MM.1S (cell line): Measurements from ENCODE around the gene GRK4.

Experiments used
- DNase-seq: peaks from one replicate; pipeline ENCODE4 v3.0.0-alpha.2; 2015
- H2AFZ ChIP-seq: fragments of 300-600 bp; sonication (generic); 2 replicates; pipeline ENCODE4 v1.6.0; 2016; ENCODE audit warnings: antibody characterized with exemption, low read length
- H3F3A ChIP-seq: fragments of 300-600 bp; sonication (generic); 2 replicates; pipeline ENCODE4 v1.6.1; 2016; ENCODE audit warnings: mild to moderate bottlenecking, antibody characterized with exemption, low read length, moderate library complexity, mixed read lengths; ENCODE audit not compliant: insufficient read depth
- H3K27ac ChIP-seq: fragments of 300-600 bp; sonication (generic); 2 replicates; pipeline ENCODE4 v1.5.1; 2016; ENCODE audit warnings: mild to moderate bottlenecking, low read length
- H3K27me3 ChIP-seq: fragments of 300-600 bp; sonication (generic); replicated peaks from 2 replicates; pipeline ENCODE4 v1.6.0; 2016; ENCODE audit warnings: low read length; ENCODE audit not compliant: insufficient read depth
- H3K36me3 ChIP-seq: fragments of 300-600 bp; sonication (generic); replicated peaks from 2 replicates; pipeline ENCODE4 v1.6.1; 2016; ENCODE audit warnings: mild to moderate bottlenecking, low read length, mixed read lengths; ENCODE audit not compliant: insufficient read depth
- H3K4me1 ChIP-seq: fragments of 300-600 bp; sonication (generic); 2 replicates; pipeline ENCODE4 v1.6.1; 2016; ENCODE audit warnings: low read length, mixed read lengths
- H3K4me2 ChIP-seq: fragments of 300-600 bp; sonication (generic); 2 replicates; pipeline ENCODE4 v1.6.0; 2016; ENCODE audit warnings: low read depth, low read length
- H3K4me3 ChIP-seq: fragments of 300-600 bp; sonication (generic); 2 replicates; pipeline ENCODE4 v1.5.1; 2016; ENCODE audit warnings: low read length, mixed read lengths
- H3K79me2 ChIP-seq: fragments of 300-600 bp; sonication (generic); 2 replicates; pipeline ENCODE4 v1.6.1; 2016; ENCODE audit warnings: mixed run types, low read length, mixed read lengths
- H3K9ac ChIP-seq: fragments of 300-600 bp; sonication (generic); 2 replicates; pipeline ENCODE4 v1.6.1; 2016; ENCODE audit warnings: low read length, mixed read lengths
- H3K9me2 ChIP-seq: fragments of 300-600 bp; sonication (generic); replicated peaks from 2 replicates; pipeline ENCODE4 v1.6.1; 2016; ENCODE audit warnings: mild to moderate bottlenecking, low read length, mixed read lengths; ENCODE audit not compliant: insufficient read depth
- H3K9me3 ChIP-seq: fragments of 300-600 bp; sonication (generic); replicated peaks from 2 replicates; pipeline ENCODE4 v1.6.1; 2016; ENCODE audit warnings: mild to moderate bottlenecking, low read length, mixed read lengths; ENCODE audit not compliant: insufficient read depth
- H4K20me1 ChIP-seq: fragments of 300-600 bp; sonication (generic); 2 replicates; pipeline ENCODE4 v1.6.1; 2016; ENCODE audit warnings: mild to moderate bottlenecking, low read length, moderate library complexity, mixed read lengths; ENCODE audit not compliant: insufficient read depth
- CTCF ChIP-seq: fragments of 300-600 bp; sonication (generic); IDR thresholded peaks from 2 replicates; pipeline ENCODE4 v1.5.1; 2016; ENCODE audit warnings: antibody characterized with exemption, low read length, mixed read lengths
- EZH2 ChIP-seq: fragments of 300-600 bp; sonication (generic); optimal IDR thresholded peaks from 2 replicates; pipeline ENCODE3; 2017; ENCODE audit warnings: low read depth, mild to moderate bottlenecking, antibody characterized with exemption, low read length, mixed read lengths
- EZH2phosphoT487 ChIP-seq: fragments of 300-600 bp; sonication (generic); IDR thresholded peaks from 2 replicates; pipeline ENCODE4 v1.6.1; 2018; ENCODE audit warnings: antibody characterized with exemption, low read length

Gene GRK4

GRCh38 chr4:3013839-3014350, 50.5 kb downstream of the GRK4 start:
- H3K79me2 ChIP-seq: no peaks in the 10 kb centered on the region
- H4K20me1 ChIP-seq: no peaks in the 10 kb centered on the region
- TF ChIP-seq CTCF (no peak), EZH2phosphoT487 (no peak), EZH2 (no peak)
- no peaks in the 10 kb centered on the region for H3K36me3 ChIP-seq
- no peaks in the 10 kb centered on the region for H3K27me3 ChIP-seq
- no peaks in the 10 kb centered on the region for H3K9me3 ChIP-seq
- no peaks in the 10 kb centered on the region for H3F3A ChIP-seq
- H3K9me2 ChIP-seq: no peaks in the 10 kb centered on the region
- no peak overlapping the region for H3K4me3 ChIP-seq
- H2AFZ ChIP-seq: no peak overlapping the region
- H3K9ac ChIP-seq: no peak overlapping the region
- H3K27ac ChIP-seq: no peak overlapping the region
- H3K4me2 ChIP-seq: no peak overlapping the region
- no peaks in the 10 kb centered on the region for H3K4me1 ChIP-seq
- DNase-seq: no peak

- no peaks in the 10 kb centered on the region for H3K79me2 ChIP-seq
- TF ChIP-seq EZH2phosphoT487: no peak
- no peak for TF ChIP-seq CTCF
- no peak for TF ChIP-seq EZH2
- H3F3A ChIP-seq: no peaks in the 10 kb centered on the region
- H3K27me3 ChIP-seq: no peaks in the 10 kb centered on the region
- H3K9ac ChIP-seq: no peak overlapping the region
- no peaks in the 10 kb centered on the region for H3K9me3 ChIP-seq
- no peak overlapping the region for H3K4me3 ChIP-seq
- H4K20me1 ChIP-seq: no peaks in the 10 kb centered on the region
- H3K27ac ChIP-seq: no peak overlapping the region
- H3K4me1 ChIP-seq: no peaks in the 10 kb centered on the region
- H3K4me2 ChIP-seq: no peak overlapping the region
- no peaks in the 10 kb centered on the region for H3K9me2 ChIP-seq
- no peak for DNase-seq
- H3K36me3 ChIP-seq: no peaks in the 10 kb centered on the region
- no peak overlapping the region for H2AFZ ChIP-seq
Measured at GRCh38 chr4:3016961-3017360, 53.6 kb downstream of the GRK4 start.

- H3K9me2 ChIP-seq: no peaks in the 10 kb centered on the region
- no peaks in the 10 kb centered on the region for H3K79me2 ChIP-seq
- no peaks in the 10 kb centered on the region for H4K20me1 ChIP-seq
- H2AFZ ChIP-seq: no peak overlapping the region
- H3K9me3 ChIP-seq: no peaks in the 10 kb centered on the region
- no peak overlapping the region for H3K9ac ChIP-seq
- H3K4me3 ChIP-seq: no peak overlapping the region
- no peak for DNase-seq
- TF ChIP-seq CTCF (no peak), EZH2 (no peak), EZH2phosphoT487 (no peak)
- no peaks in the 10 kb centered on the region for H3K36me3 ChIP-seq
- no peaks in the 10 kb centered on the region for H3K27me3 ChIP-seq
- H3F3A ChIP-seq: no peaks in the 10 kb centered on the region
- H3K4me1 ChIP-seq: no peaks in the 10 kb centered on the region
- H3K4me2 ChIP-seq: no peak overlapping the region
- no peak overlapping the region for H3K27ac ChIP-seq
Measured at GRCh38 chr4:3017504-3017903, 54.1 kb downstream of the GRK4 start.
